Measurements from ENCODE around the gene LAYN. TPM values are rescaled to one million over a fixed set of nuclear protein-coding genes. Genes with fewer than 3 reads are reported as not detected.

The LAYN gene
- total and polyA plus RNA-seq, 2 of the 13 experiments (the other 11 are each of a cell fraction or from before 2014, with no cell fraction given): 0.17 TPM; not detected in 1

DNA sequence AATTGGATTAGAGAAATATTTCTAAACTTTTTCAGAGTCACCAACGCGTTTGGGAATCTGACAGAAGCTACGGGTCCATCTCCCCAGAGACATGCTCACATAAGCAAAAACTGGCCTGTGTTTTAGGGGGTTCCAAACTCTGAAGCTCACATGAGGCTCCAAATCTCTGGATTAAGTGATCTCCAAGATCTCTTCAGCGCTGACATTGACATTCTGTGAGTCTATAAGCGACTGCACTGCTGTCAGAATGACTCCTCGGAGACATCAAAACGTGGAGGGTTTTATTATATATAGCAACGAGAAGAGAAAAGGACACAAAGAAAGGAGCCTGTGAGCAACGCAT is 61.1 kb downstream of the LAYN start:
- WGBS (ENCODE audit: low lambda C conversion rate): 3% methylated on average over 9 of the region's 9 CpGs
- no peaks in the 10 kb centered on the region for H3K36me3 ChIP-seq (replicated peaks in 1 of 2; ENCODE audit: control insufficient read depth in 1 of 2, insufficient read depth in 2 of 2, low read length in 2 of 2)
- intact Hi-C loops (cut with micrococcal nuclease; ENCODE audit: unreplicated experiment) (loop anchor here (5.0 kb wide), 1 partner anchor 91 kb away; no protein-coding TSS in a partner anchor), in situ Hi-C loops (cut with HindIII; ENCODE audit: extremely low pct_ligation_motif_present, low pct_unique_long_range_greater_than_20kb) (loop anchor here (5.0 kb wide), 2 partner anchors 176 to 241 kb away; no protein-coding TSS in a partner anchor)
- no peaks in the 10 kb centered on the region; a peak in 1 of 5 replicates for H3K27me3 ChIP-seq (ENCODE audit: control insufficient read depth in 1 of 2, insufficient read depth in 2 of 2, low read length in 2 of 2)
- no peaks in the 10 kb centered on the region for H3K9me3 ChIP-seq (ENCODE audit: low read length)
- DNase-seq (ENCODE audit: low spot score): no peak
- TF ChIP-seq ZNF773 (CRISPR knock-in tag; IDR thresholded peaks at IDR 0.05; ENCODE audit: borderline replicate concordance) (no peak), ZNF577 (CRISPR knock-in tag; IDR thresholded peaks at IDR 0.05; ENCODE audit: borderline replicate concordance, low read depth) (no peak), ATF1 (CRISPR knock-in tag; IDR thresholded peaks at IDR 0.05) (0 out of 2 replicates have a peak, but pooled peaks have one; percentile 30), ZNF781 (CRISPR knock-in tag; IDR thresholded peaks at IDR 0.05; ENCODE audit: borderline replicate concordance, not compliant biosample characterization) (peak; percentile 51), ZFP90 (CRISPR knock-in tag; IDR thresholded peaks at IDR 0.05; ENCODE audit: borderline replicate concordance) (0 out of 2 replicates have a peak, but pooled peaks have one; percentile 50), ZNF709 (CRISPR knock-in tag; IDR thresholded peaks at IDR 0.05) (0 out of 2 replicates have a peak, but pooled peaks have one; percentile 21)
- TF ChIP-seq, protein P1, sequence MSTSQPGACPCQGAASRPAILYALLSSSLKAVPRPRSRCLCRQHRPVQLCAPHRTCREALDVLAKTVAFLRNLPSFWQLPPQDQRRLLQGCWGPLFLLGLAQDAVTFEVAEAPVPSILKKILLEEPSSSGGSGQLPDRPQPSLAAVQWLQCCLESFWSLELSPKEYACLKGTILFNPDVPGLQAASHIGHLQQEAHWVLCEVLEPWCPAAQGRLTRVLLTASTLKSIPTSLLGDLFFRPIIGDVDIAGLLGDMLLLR (CRISPR knock-in tag; IDR thresholded peaks at IDR 0.05): 0 out of 2 replicates have a peak, but pooled peaks have one; percentile 31
- H3K4me1 ChIP-seq (ENCODE audit: insufficient read depth, low read length): peaks cover 53% of the 10 kb centered on the region
- CTCF ChIA-PET (ENCODE audit: low intra/inter-chr PET ratio, low total read pairs): interaction anchor here (1.6 to 2.2 kb wide), 2 partner anchors 176 to 239 kb away, joined by 23 to 47 read pairs; no protein-coding TSS in a partner anchor
- FAIRE-seq: no peak
- H3K4me3 ChIP-seq (replicated peaks in 1 of 3; ENCODE audit: insufficient read depth in 1 of 3, low read depth in 2 of 3, low read length in 3 of 3): peak overlapping the region; percentile 39 to 68 (median 59)
- H3K4me2 ChIP-seq (ENCODE audit: low read depth, low read length): peak overlapping the region; percentile 91
- H4K20me1 ChIP-seq (ENCODE audit: insufficient read depth, low read length): peaks cover 10% of the 10 kb centered on the region
- H3K27ac ChIP-seq (ENCODE audit: extremely low read length, insufficient read depth, low read length): no peak overlapping the region
- peak overlapping the region; percentile 63 for H3K9ac ChIP-seq (ENCODE audit: insufficient read depth, low read depth, low read length)
- POLR2A ChIA-PET: no interaction called here
- BruUV-seq (replicated peaks): no TSS peak
- ATAC-seq: no peak
- H2AFZ ChIP-seq (ENCODE audit: low read length): peak overlapping the region; percentile 94
- H3K79me2 ChIP-seq (ENCODE audit: insufficient read depth, low read length): peaks cover 41% of the 10 kb centered on the region
